Neural progenitor cell (in vitro differentiated cells): Measurements from ENCODE around the gene PRUNE2.
"Not testable (repeated sequence)": the region's sequence is repeated elsewhere in the genome, so short reads cannot be mapped to it uniquely, and the experiment has no call there.

Experiments
- EZH2phosphoT487 ChIP-seq: fragments of 200-600 bp; sonication (generic); IDR thresholded peaks from 2 replicates; pipeline ENCODE4 v1.6.1; 2017; ENCODE audit warnings: antibody characterized with exemption
- TF ChIP-seq, protein P1 (sequence below): fragments of 200-600 bp; sonication (generic); IDR thresholded peaks from 2 replicates; pipeline ENCODE4 v1.5.1; 2017; ENCODE audit warnings: antibody characterized with exemption, mild to moderate bottlenecking

DNA sequence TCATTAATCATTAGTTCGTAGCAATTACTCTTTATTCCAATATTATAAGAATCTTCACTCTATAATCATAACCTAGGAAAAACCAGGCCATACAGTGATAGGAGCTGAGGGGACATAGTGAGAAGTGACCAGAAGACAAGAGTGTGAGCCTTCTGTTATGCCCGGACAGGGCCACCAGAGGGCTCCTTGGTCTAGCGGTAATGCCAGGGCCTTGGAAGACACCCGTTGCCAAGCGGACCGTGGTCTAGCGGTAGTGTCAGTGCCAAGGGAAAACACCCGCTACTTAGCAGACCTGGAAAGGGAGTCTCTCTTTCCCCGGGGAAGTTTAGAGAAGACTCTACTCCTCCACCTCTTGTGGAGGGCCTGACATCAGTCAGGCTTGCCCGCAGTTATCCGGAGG is 239.9 kb downstream of the PRUNE2 start:
- TF ChIP-seq, protein P1, sequence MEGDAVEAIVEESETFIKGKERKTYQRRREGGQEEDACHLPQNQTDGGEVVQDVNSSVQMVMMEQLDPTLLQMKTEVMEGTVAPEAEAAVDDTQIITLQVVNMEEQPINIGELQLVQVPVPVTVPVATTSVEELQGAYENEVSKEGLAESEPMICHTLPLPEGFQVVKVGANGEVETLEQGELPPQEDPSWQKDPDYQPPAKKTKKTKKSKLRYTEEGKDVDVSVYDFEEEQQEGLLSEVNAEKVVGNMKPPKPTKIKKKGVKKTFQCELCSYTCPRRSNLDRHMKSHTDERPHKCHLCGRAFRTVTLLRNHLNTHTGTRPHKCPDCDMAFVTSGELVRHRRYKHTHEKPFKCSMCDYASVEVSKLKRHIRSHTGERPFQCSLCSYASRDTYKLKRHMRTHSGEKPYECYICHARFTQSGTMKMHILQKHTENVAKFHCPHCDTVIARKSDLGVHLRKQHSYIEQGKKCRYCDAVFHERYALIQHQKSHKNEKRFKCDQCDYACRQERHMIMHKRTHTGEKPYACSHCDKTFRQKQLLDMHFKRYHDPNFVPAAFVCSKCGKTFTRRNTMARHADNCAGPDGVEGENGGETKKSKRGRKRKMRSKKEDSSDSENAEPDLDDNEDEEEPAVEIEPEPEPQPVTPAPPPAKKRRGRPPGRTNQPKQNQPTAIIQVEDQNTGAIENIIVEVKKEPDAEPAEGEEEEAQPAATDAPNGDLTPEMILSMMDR = peak; percentile 65
- TF ChIP-seq EZH2phosphoT487 = not testable (repeated sequence)
